ENCODE measurements around the gene IFITM2.
A peak's percentile ranks its signal among the peaks of the same experiment; 100 is the strongest.

Gene IFITM2

DNA sequence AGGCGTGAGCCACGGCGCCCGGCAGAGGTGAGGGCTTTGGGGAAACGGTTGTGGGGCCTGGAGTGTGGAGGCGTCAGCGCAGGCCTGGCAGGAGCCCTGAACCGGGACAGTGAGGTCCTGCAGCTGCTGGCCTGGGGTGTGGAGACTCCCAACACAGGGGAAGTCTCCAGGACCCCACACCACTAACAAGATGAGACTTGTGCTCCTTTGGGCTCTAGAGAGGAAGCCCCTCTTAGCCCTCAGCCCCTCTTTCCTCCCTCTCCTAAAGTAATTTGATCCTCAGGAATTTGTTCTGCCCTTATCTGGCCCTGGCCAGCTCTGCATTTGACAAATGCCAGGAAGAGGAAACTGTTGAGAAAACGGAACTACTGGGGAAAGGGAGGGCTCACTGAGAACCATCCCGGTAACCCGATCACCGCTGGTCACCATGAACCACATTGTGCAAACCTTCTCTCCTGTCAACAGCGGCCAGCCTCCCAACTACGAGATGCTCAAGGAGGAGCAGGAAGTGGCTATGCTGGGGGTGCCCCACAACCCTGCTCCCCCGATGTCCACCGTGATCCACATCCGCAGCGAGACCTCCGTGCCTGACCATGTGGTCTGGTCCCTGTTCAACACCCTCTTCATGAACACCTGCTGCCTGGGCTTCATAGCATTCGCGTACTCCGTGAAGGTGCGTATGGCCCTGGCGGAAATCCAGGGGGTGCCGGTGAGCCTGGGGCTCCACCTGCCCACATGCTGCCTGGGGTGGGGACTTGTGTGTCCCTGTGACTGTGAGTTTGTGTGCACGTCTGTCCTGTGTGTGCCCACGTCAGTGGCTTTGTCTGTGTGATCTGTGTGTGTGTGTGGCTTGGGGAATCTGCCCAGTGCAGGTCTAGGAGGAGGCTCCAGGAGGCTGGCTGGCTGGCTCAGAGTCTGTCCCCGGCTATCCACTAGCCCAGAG is at the start of gene IFITM2:
TSS of gene IFITM2 (plus strand) at position 51 of the 943 bp plus-strand sequence. CDS start at position 428, 377 bp downstream.
- peak; percentile 93 for DNase-seq

DNA sequence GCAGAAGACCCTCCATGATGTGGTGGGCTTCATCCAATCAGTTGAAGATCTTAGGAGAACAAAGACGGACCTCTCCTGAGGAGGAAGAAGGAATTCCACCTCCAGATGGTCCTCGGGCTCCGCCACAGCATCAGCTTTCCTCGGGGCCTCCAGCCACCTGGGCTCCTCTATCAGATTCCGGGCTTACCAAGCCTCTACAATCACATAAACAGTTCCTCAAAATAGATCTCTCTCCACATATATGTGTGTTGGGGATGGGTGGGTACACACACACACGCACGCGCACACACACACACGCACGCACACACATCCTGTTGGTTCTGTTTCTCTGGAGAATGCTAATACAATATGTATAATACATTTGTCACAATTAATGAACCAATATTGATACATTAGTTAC is 48.2 kb upstream of the IFITM2 start:
- no peak for DNase-seq

DNA sequence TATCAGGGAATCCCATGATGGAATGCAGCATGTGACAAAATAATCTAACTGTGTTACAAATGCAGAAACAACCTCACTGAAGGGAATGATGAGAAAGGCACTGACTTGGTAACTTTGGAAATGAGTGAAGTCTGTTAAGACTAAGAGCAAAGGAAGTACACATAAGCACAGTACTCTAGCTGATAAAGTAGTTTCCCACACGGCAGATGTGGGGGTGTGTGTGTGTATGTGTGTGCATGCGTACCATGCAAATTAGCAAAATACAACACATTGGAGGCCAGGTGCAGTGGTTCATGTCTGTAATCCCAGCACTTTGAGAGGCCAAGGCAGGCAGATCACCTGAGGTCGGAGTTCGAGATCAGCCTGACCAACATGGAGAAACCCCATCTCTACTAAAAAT is 46.0 kb upstream of the IFITM2 start:
- DNase-seq: no peak

DNA sequence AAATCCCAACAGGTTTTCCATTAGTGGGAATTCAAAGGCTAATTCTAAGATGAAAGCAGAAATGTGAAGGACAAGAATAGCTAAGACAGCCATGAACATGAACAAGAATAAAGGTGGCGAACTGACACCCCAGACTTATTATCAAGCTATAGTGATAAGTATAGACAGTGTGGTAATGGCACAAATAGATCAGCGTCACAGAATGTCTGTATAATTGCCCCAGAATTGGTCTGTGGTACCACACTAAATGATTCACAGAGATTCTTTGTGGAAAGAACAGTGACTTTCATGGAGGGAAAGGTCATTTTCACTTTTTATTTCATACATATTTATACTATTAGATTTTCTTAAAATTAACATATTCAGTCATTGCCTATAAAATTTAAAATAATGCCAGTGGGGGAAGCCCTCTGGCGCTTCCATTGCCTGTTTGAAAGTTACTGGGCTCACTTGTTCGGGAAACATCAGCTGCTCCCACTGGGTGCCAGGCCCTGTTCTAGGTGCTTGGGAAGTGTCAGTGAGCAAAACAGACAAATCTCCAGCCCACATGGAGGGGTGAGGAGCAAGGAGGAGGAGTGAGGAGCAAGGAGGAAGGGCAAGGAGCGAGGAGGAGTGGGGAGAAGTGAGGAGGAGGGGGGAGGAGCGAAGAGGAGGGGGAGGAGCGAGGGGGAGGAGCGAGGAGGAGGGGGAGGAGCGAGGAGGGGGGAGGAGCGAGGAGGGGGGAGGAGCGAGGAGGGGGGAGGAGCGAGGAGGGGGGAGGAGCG is 40.8 kb upstream of the IFITM2 start:
- DNase-seq: peak; percentile 41

DNA sequence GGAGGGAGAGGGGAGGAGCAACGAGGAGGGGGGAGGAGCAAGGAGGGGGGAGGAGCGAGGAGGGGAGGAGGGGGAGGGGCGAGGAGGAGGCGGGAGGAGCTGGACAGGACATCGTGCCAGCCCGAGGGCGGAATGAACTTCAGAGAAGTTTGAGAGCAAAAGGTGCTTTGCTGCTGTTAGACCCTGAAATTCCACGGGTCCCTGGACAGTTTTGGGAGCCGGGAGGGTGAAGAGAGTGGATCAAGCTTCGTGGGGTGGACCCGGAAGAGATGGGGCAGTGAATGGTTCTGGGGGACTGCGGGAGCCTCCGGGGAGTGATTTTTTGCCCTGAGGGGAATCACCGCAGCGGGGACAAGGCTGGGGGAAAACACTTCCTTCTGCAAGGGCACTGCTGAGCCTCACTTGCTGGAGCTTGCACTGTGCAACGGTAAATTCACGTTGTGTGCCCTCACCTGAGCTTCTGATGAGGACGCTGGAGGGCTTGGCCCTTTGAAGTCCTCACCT is 40.1 kb upstream of the IFITM2 start:
- peak; percentile 48 for DNase-seq

DNA sequence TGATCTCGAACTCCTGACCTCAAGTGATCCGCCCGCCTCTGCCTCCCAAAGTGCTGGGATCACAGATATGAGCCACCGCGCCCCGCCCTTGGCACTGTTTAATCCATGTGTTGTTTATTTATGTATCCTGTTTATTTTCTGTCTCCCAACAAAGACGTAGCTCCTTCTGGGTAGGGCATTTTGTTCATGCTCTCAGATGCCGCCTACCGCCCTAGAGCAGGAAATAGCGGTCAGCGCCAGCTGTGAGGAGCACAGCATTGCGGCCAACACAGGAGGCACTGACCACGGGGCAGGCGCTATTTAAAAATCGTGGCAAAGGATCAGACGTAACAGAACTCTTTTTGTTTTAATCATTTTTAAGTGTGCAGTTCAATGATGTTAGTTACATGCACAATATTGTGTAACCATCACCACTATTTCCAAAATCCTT is 38.9 kb upstream of the IFITM2 start:
- DNase-seq: peak; percentile 95

DNA sequence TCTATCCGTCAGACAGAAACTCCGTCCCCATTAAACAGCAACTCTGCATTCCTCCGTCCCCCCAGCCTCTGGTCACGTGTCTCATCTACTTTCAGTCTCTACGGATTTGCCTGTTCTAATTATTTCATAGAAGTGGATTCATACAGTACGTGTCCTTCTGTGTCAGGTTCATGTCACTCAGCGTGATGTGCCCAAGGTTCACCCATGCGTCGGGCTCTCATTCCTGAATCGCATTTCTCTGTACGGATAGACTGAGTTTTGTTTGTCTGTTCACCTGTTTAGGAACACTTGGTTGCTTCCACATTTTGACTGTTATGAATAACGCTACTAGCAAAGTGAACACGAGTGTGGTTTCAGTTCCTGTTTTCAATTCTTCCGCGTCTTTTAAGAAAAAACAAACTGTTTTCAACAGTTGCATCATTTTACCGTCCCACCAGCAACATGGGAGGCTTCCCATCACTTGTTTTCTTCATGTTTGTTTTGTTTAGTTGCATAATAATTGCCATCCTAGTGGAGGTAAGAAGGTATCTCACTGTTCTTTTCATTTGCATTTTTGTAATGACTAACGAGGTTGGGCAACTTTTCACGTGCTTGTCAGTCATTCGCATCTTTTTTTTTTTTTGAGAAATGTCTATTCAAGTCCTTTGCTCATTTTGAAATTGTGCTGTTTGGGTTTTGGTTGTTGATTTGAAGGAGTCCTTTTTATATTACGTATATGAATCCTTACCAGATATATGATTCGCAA is 38.3 kb upstream of the IFITM2 start:
- peak; percentile 98 for DNase-seq

DNA sequence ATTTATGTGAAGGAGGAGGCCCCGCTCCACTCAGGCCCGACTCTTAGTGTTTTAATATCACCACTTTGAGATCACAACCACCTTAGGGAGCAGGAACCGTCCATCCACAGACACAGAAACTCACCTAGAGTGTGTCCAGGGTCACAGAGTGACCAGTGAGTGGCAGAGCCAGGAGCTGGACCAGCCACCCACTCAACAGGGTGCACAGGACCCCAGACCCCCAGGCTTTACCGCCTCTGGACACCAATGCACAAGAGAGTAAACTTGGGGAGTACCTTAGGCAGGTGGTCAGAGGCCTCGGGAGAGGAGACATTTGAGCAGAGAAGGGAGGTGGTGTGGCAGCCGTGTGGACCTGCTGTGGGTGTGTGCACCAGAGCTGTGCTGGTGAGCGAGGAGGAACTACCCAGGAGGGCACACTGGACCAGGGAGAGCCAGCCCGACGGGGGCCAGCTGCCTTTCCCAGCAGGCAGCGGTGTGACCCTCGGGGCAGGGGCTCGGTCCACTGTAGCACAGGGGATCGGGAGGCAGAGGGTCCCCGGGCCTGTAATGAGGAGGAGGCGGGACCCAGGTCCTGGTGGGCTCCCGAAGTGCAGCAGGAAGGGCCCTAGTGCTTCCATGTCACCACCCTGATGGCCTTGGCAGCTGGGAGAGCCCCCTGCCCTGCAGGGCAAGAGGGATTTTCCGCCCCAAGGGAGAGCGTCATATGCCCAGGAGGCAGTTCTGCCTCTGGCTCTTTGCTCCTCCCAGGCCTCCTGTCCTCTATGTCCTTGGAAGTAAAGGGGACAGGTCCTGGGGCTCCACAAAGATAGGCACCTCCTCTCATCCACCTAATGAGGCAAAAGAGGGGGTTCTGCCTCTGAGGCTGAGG is 36.9 kb upstream of the IFITM2 start:
- DNase-seq: no peak

DNA sequence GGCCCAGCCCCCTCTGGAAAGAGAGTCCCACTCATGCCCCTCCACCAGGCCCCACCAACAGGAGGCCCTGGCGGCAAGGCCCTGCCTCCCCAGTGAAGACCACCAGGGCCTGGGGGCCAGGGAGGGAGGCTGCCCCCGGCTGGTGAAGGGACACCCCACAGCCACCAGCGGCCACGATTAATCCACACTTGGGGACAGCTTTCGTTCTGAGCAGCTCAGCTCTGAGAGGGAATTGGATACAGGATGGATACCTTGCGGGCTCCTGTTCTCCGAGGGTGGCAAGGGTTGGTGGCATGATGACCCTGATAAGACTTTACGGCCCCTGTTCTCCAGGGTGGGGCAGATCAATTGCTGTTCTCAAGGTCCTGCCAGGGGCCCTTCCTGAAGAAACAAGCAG is 36.3 kb upstream of the IFITM2 start:
- no peak for DNase-seq

DNA sequence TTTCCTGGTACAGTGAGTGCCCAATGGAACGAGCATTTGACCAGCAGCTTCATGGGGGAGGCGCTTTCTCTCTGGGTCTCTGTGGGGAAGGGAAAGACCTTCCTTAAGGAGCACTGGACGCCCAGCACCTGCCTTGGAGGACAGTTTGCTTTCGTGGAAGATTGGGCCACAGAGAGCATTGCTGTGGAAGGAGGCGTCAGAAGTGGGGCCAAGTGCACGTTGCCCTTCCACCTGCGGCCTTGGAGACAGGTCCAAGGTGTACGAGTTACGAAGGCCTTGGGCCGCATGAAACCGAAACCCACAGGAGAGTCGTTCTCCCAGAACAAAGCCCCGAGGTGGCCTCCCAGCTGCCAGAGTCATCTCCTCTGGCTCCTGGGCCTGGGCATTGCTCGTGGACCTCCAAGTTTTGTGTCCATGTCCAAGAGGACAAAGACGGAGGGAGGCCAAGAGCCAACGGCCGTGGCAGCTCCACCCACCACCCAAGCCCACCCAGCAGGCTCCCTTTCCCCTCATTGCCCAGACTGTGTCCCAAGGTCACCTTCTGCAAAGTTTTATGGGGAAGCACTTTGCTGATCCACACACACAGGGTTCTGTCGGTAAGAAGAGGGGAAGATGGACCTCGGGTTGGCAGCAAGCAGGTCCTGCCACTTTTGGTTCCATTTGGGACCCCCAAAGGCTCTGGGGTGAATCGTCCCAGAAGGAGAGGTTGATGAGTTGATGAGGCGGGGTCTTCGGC is 35.3 kb upstream of the IFITM2 start:
- DNase-seq: no peak

DNA sequence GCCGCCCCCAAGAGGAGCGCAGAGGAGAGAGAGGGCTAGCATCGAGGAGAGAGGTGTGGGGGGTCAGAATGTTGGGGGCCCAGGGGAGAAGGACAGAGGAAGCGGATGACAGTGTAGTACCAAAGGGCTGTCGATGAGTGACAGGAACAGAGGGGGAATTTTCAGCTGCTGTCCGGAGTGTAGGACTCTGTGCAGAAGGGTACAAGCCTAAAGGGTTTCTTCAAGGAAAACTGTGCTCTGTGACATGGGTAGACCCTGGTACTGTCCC is 34.8 kb upstream of the IFITM2 start:
- no peak for DNase-seq

DNA sequence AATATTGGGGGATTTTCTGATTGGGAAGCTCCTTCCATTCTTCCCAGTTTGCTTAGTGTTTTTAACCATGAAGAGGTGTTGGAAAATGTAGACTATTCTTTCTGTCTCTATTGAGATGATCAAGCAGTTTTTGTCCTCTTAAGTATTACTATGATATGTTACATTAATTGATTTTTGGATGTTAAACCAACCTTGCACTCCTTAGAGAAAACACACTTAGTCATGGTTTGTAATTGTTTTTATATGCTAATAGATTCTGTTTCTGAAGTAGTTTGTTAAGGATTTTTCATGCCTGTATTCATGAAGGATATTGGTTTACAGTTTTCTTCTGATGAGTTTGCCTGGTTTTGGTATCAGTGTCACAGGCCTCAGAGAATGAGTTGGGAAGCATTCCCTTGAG is 31.4 kb upstream of the IFITM2 start:
- no peak for DNase-seq

DNA sequence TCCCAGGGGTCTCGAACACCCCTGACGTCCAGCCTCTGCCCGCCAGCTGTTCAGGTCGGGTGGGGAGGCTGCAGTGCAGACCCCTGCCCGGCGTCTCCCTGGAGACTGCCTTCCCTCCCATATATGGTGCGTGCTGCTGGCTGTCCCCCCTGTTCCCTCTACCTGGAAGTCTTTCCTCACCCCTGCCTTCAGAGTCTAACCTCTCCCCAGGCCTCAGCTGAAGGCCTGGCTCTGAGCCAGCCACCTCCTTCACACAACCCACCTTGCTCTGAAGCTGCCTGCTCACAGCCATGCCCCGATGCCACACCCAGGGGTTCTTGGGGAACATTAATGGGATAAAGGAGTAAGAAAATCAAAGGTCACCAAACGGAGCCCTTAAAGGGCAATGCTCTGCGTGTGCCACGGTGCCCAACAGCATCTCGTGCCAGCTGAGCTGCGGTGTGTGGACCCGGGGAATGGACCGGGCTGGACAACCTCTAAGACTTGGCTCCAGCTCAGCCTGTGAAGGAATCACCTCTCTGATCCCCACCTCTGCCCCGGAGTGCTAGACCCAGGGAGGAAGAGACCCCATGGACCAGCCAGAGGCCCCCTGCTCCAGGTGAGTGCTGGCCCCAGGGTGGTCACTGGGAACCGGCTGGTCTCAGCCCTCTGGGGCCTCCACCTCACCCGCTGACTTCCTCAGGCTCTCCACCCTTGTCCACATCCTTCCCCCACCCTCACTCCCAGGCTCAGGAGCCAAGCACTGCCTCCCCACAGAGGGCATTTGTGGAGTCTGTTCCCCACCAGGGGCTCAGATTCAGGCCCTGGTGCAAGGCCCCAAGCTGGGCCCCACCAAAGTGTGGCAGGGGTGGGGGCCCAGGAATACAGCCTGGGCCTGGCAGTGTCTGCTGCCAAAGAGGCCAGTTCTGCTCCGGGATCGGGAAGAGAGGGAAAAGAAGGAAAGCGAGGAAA is 29.3 kb upstream of the IFITM2 start, which contains the start of gene NLRP6:
TSS of gene NLRP6 (plus strand) at position 407 of the 951 bp plus-strand sequence. CDS start at position 570, 163 bp downstream.
- no peak for DNase-seq

DNA sequence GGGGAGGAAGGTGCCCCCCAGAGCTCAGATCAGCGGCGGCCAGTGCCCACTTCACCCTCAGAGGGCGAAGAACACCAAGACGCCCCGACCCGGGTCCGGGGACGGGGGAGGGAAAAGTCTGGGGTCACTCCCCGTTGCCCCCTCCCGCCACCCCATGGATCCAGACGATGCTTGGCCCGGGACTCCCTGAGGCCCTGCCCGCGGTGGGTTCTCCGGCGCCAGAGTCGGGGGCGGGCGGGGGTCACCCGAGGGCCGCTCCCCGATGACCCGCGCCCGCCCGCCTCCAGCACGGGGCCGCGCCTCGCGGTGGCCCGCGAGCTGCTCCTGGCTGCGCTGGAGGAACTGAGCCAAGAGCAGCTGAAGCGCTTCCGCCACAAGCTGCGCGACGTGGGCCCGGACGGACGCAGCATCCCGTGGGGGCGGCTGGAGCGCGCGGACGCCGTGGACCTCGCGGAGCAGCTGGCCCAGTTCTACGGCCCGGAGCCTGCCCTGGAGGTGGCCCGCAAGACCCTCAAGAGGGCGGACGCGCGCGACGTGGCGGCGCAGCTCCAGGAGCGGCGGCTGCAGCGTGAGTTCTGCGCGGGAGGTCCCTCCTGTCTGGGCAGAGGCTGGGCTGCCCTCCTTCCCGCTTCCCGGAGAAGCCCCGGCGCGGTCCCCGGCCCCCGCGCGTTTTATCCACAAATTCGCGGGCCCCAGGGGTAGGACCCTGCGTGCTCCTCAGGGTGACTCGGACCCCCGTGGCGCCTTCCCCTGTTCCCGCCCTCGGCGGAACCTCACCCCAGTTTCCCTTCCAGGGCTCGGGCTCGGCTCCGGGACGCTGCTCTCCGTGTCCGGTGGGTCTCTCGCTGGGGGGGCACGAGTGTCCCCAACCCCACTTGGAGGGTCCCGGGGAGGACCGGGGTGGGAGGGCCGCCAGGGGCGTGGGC is 28.3 kb upstream of the IFITM2 start:
- DNase-seq: peak; percentile 30

DNA sequence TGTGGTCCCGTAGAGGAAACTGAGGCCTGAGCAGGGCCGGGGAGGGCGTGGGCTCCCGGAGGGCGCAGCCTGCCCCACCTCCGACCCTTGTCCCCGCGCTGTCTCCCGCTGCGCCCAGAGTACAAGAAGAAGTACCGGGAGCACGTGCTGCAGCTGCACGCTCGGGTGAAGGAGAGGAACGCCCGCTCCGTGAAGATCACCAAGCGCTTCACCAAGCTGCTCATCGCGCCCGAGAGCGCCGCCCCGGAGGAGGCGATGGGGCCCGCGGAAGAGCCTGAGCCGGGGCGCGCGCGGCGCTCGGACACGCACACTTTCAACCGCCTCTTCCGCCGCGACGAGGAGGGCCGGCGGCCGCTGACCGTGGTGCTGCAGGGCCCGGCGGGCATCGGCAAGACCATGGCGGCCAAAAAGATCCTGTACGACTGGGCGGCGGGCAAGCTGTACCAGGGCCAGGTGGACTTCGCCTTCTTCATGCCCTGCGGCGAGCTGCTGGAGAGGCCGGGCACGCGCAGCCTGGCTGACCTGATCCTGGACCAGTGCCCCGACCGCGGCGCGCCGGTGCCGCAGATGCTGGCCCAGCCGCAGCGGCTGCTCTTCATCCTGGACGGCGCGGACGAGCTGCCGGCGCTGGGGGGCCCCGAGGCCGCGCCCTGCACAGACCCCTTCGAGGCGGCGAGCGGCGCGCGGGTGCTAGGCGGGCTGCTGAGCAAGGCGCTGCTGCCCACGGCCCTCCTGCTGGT is 27.5 kb upstream of the IFITM2 start:
- peak; percentile 54 for DNase-seq

DNA sequence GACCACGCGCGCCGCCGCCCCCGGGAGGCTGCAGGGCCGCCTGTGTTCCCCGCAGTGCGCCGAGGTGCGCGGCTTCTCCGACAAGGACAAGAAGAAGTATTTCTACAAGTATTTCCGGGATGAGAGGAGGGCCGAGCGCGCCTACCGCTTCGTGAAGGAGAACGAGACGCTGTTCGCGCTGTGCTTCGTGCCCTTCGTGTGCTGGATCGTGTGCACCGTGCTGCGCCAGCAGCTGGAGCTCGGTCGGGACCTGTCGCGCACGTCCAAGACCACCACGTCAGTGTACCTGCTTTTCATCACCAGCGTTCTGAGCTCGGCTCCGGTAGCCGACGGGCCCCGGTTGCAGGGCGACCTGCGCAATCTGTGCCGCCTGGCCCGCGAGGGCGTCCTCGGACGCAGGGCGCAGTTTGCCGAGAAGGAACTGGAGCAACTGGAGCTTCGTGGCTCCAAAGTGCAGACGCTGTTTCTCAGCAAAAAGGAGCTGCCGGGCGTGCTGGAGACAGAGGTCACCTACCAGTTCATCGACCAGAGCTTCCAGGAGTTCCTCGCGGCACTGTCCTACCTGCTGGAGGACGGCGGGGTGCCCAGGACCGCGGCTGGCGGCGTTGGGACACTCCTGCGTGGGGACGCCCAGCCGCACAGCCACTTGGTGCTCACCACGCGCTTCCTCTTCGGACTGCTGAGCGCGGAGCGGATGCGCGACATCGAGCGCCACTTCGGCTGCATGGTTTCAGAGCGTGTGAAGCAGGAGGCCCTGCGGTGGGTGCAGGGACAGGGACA is 26.7 kb upstream of the IFITM2 start:
- no peak for DNase-seq

DNA sequence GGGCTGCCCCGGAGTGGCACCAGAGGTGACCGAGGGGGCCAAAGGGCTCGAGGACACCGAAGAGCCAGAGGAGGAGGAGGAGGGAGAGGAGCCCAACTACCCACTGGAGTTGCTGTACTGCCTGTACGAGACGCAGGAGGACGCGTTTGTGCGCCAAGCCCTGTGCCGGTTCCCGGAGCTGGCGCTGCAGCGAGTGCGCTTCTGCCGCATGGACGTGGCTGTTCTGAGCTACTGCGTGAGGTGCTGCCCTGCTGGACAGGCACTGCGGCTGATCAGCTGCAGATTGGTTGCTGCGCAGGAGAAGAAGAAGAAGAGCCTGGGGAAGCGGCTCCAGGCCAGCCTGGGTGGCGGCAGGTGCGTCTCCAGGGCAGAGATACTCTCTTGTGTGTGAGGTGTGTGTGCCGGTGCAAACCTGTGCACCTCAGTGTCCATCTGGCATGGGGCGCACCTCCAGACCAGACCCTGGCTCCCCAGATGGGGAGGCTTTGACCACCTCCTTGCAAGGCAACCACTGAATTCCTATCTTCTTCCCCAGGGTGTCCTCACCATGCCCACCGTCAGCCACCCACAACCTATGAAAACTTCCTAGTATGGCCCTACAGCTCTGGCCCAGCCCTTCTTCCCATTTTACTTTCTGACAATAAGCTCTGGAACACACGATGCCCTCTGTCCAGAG is 26.0 kb upstream of the IFITM2 start:
- no peak for DNase-seq

Measured in MV-4-11 (cell line).